Stimulated activated CD8-positive, alpha-beta memory T cell treated with anti-CD3 and anti-CD28 coated beads, Interleukin-4, amount 100 ng/mL, for 1 hour (primary cell): ENCODE data around the gene STK40.
A peak's percentile ranks its signal among the peaks of the same experiment; 100 is the strongest.

ENCODE experiments used
- DNase-seq, 2 donors: peaks; one replicate each; pipeline ENCODE4 v3.0.0-alpha.2; 2020; ENCODE audit warnings: low read depth in 2 of 2, low spot score in 1 of 2

STK40 gene, protein sequence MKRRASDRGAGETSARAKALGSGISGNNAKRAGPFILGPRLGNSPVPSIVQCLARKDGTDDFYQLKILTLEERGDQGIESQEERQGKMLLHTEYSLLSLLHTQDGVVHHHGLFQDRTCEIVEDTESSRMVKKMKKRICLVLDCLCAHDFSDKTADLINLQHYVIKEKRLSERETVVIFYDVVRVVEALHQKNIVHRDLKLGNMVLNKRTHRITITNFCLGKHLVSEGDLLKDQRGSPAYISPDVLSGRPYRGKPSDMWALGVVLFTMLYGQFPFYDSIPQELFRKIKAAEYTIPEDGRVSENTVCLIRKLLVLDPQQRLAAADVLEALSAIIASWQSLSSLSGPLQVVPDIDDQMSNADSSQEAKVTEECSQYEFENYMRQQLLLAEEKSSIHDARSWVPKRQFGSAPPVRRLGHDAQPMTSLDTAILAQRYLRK

DNA sequence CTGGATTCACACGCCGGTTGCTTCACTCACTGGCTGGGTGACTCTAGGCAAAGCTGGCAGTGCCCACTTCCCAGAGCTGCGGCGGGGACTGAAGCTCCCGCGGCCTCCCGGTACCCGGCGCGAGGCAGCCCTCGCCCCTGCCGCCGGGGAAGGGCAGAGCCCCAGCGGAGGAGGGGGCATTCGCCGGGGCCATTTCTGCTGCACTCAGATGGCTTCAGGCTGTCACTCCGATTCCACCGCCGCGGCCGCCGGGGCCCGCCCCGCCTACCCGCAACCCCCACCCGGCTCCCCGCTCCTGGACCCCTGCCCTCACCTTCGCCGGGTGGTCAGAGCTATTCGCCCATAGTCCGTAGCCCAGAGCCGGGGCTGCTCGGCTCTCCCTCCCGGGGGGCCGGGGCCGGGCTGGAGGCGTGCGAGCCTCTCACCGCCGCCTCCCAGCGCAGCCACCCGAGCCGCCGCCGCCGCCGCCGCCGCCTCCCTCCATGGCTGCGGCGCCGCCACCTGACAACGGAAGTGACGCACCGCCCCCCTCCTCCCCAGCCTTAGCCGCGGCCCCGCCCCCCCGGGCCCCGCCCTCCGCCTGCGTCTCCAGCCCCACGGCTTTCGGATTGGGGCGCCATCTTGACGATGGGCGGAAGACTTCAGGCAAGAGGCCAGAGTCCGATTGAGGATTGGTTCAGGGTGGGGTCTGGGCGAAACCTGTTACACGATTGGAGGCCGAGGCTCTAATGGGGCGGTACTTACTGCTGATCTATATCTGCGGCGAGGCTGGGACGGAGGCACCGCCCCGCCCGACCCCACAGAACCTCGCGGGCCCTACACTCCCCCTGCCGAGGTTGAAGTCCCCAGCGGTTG lies at the start of gene STK40:
Gene STK40 (minus strand): TSS at position 515 of the 855 bp plus-strand sequence. CDS start 24,592 bp downstream, outside the sequence.
- DNase-seq: peak; percentile 96 to 98

DNA sequence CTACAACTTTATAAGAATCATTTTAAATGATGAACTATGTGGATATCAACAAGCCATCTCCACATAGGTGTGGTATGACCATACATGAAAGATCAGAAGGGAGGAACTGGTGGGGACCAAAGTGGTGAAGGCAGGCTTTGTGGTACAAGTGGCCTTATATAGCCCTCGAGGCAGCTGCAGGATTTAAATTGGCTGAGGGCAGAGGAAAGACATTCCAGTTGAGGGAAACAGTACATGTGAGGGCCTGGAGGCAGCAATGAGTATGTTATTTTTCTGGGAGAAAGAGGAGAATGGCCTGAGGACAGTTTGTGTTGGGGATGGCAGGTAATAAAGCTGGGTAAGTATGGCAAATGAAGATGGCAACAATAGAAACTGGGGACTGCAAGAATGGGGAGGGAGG lies 47.4 kb upstream of the STK40 start:
- DNase-seq: no peak

DNA sequence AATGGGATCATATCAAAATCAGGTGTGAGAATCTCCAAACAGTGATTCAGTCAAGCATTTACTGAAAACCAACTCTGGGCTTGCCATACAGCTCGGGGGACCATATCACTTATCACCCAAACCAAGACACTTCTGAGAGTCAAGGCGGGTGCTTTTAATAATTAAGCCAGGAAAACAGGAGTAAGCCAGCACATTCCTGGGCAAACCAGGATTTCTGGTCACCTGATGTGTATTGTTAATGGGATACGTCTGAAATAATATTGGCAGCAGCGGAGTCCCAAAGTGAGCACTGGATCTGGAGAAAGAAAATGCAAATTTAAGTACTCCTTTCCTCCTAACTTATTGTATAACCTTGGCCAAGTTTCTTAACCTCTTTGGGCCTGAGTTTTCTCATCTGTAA lies 46.9 kb upstream of the STK40 start:
- no peak for DNase-seq

DNA sequence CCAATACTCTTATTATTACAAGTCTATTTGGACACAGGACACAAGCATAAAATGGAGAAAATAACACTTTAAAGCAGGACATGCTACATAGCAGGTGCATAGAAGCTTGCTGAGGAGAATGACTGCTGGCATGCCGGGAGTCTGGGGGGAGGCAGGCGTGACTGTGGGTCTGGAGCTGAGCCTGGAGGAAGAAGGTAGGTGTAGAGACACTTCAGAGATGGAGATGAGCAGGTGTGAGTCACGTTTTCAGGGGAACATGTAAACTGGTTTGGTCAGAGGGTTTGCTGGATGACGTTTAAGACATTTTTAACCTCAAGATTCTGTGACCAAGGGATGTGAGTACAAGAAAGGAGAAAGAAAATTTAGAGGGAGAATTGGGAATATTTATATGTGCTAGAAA lies 40.1 kb upstream of the STK40 start:
- DNase-seq: no peak

DNA sequence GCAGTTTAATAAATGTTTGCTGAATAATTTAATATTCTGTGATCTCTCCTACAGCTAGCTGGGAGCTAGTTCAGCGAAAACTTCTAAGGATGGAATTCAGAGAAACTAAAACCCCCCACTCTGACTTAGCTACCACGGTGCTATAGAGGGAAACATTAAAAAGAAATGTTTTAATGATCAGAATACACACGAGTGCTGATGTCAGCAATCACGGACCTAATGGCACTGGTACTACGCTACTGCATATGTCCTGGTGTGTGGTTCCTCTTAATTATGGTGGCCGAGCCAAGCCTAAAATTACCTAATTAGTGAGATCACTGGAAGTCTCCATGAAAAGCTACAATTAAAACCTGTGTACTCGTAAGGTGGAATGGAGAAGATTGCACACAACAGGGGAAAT lies 35.9 kb upstream of the STK40 start:
- DNase-seq: no peak

DNA sequence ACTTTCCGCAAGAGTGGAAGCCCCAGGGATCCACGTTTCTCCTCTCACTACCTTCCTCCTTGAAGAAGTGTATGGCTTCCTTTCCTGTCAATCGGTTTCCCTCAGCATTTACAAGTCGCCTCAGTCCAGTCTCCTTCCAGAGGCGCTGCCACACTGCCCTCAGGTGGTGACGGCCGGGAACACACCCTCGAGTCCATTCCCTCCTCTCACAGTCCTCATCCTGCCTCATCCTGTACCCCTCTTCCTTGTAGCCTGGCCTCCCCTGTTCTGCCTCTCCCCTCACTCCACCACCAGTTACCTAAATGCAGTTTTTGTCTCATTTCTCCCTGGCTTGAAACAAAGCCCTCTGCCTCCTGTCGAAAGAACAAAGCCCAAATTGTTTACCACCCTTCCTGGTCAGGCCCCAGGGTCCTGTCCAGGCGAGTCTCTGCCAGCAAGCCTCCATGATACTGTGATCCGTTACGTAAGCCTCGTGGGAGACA lies 35.2 kb upstream of the STK40 start:
- DNase-seq: peak; percentile 86 to 93

DNA sequence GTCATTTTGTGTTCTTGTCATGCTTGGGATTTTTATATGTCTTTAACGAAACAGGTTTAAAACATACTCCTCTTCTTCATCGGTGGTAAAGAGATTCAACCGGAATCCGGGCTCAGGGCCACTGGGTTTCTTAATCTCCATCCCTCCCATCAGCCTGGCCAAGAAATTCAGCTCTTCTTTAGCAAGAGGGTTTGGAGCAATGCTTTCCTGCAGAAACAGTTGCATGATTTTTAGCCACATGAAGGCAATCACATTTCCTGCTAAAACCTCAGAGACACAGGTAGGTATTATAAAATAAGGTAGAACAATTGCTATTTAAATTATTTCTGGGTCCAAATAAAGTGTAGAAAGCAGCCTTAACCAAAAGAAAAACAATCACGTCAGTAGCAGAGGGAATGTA lies 34.7 kb upstream of the STK40 start:
- DNase-seq: no peak

DNA sequence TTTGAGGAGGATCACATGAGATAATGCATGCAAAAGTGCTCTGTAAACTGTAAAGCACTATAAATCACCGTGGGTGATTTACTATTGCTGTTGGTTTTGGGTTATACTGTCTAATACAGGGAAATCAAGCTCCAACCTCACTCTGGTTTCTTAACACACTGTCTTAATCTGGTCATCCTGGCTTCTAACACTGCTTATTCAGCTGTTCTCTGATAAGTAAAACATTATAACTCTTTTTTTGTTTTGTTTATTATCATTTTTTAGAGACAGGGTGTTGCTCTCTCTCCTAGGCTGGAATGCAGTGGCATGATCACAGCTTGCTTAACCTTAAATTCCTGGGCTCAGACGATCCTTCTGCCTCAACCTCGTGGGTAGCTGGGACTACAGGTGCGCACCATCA lies 33.8 kb upstream of the STK40 start:
- DNase-seq: no peak

DNA sequence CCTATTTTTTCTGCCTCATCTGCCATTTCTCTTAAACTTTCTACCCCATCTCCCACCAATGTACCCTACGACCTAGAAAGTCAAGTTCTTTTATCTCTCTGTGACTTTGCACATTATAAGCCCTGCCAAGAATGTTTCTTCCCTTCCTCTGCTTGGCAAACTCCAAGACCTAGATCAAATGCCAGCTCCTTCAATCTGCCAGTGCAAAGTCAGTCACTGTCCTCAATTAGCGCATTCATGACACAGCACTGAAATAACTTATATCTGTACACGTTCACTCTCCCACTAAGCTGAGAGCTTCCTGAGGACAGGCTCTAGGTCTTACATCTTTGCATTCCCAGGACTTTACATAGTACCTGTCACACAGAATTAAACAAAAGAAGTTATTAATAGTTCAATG lies 33.4 kb upstream of the STK40 start:
- no peak for DNase-seq

DNA sequence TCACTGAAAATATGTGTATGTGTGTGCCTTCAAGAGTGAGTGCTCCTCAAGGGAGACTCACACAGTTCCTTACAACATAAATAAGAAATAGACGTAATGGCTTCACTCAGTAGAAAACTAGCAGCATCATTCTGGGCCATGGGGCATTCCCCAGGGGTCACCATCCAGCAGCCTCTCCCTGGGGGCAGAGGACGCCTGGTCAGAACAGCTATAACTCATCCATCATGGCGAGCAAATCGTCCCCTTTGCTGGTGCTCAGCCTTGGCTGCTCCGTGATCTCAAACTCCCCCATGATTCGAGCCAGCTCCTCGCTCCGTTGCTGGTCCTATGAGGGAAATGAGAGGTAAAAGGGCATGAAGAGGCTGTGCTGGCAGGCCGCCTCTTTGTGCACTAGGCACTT lies 32.2 kb upstream of the STK40 start:
- no peak for DNase-seq

DNA sequence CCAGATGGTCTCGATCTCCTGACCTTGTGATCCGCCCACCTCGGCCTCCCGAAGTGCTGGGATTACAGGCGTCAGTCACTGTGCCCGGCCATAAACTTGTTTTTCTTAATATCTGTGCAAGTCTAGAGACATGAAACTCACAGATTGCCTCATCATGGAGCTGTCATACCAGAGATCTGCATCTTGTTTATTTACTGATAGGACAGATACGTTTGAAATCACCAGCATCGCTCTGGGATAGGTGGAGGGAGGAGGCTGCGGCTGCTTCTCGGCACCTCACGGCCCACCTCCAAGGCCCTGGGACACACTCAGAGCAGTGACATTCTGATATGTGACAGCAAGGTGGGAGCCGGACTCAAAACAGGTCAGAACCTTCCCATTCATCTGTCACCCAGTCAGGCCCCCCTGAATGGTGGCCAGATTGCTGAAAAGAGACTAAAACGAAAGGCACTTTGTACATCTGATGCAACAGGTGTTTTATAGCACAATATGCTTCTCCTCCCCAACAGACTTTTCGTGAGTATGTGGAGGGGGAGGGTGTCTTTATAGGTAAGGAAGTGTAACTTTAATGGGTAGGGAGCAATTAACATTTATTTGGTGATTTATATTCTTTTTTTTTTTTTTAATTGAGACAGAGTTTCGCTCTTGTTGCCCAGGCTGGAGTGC lies 30.1 kb upstream of the STK40 start:
- no peak for DNase-seq

DNA sequence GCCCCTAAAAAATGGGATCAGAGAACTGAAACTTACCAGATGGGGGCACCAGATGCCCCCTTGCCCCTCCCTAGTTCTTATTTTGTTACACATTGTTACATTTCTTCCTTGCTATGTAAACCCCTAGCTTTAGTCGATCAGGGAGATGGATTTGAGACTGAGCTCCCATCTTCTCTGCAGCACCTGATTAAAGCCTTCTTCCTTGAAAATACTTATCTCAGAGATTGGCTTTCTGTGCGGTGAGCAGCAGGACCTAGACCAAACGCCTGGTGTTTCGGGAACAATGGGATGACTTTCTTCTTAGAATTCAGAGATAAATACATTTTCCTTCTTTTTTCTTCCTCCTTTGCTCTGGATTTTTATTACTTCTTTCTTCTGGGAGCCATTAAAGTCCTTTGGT lies 28.7 kb upstream of the STK40 start:
- DNase-seq: no peak

DNA sequence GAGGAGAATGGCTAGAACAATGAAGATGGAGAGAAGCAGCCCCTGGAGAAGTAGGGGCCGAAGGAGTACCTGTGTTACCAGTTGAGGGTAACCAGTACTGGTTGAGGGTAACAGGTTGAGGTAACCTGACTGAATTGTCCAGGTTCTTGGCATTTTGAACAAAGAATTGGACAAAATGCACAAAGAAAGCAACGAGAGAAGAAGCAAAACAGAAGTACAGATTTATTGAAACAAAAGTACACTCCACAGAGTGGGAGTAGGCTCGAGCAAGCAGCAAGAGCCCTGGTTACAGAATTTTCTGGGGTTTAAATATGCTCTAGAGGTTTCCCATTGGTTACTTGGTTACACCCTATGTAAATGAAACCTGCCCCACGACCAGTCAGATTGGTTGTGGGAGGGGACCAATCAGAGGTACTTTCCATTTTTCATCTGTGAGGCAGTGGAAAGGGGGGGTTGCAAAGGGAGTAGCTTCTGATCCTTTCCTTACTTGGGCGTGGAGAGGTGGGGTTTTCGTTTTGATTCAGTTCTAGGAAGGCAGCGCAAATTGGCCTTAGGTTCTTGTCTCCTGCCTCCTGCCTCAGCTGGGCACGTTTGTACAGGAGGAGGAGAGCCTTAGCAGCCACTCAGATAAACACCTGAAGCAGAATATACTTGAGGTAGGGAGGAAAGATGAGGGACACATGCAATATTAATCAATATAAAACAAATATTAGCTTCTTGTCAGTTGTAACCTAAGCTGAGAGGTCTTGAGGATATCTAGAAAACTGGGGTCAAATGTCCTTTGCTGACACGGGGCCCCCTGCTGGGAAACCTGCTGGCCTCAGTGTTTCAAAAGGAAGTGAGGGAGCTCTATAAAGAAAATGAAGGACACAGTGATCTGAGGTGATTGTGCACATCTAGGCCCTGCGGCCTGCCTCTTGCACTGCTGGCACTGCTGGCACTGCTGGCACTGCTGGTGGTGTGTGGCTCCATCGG lies 26.2 kb upstream of the STK40 start:
- no peak for DNase-seq

DNA sequence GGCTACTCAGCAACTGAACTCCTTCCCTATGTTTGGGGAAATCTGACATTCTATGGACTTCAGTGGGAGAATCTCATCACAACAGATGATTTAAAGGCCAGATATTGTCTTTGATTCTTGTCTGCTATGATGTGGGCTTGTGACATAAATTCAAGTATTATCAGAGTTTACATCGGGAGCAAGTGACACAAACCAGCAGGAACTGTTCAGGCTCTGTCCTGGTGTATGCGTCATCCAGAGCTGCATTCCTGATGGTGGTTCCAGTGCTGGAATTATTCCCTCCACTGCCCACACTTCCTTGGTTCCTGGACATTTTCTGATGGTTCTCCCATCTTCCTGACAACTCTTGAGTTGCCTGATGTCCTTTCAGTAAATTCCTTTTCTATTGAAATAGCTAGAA lies 22.8 kb upstream of the STK40 start:
- DNase-seq: no peak

DNA sequence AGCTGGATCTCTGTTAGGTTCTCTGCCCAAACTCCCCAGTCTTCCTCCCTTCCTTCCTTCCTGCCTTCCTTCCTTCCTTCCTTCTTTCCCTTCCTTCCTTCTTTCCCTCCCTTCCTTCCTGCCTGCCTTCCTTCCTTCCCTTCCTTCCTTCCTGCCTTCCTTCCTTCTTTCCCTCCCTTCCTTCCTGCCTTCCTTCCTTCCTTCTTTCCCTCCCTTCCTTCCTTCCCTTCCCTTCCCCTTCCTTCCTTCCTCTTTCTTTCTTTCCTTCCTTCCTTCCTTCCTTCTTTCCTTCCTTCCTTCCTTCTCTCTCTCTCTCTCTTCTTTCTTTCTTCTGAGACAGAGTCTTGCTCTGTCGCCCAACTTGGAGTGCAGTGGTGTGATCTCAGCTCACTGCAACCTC lies 20.7 kb upstream of the STK40 start:
- DNase-seq: no peak

DNA sequence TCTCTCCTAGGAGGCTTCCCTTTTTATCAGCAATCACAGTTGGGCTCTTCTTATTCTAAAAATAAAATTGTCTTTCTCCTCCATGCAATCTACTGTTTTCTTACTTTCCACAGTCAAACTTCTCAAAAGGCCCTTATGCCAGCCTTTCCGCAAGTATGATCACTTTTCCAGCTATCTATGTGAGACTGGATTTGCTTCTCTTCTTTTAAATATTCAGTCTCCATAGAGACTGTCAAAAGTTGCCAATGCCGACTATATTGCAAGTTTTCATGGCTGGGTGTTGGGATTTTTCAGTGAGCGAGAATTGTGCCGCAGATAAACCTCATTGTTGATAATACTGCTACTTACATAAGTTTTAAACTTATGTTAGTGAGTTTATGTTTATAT lies 16.8 kb upstream of the STK40 start:
- DNase-seq: no peak

DNA sequence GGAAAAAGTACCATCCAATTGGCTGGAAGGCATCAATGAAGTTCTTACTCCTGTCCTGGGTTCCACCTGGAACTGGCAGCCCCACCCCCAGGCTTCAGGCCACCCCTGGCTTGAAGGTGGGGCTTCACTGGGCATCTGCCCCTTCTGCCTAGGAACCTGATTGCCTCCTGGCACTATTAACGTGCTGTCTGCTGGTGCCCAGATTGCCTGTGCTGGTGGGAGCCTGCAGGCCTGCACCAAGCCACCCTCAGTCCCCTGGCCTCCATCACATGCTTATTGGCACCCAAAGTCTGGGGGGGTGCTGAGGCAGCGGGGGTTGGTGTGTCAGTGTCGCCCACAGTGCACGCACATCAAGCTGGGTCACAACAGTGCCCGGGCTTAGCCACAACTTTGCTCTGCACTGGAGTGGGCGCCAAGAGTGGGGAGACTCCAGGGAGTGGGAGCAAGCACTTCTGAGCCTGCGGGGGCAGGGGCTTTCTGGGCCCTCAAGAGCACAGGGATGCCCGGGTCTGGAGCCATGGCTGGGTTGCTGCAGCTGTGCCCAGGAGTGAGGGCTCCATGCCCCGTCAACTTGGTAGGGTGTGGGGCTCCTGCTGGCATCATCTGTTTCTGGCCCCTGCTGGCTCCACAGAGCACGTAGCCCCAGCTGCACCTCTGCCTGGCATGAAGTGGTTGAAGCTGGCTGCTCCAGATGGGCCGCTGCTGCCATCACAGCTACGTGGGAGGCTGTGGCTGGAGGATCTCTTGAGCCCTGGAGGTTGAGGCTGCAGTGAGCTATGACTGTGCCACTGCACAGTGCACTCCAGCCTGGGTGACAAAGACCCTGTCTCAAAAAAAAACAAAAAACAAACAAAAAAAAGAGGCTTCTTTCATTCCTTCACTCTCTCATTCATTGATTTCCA lies 16.1 kb upstream of the STK40 start:
- DNase-seq: no peak

DNA sequence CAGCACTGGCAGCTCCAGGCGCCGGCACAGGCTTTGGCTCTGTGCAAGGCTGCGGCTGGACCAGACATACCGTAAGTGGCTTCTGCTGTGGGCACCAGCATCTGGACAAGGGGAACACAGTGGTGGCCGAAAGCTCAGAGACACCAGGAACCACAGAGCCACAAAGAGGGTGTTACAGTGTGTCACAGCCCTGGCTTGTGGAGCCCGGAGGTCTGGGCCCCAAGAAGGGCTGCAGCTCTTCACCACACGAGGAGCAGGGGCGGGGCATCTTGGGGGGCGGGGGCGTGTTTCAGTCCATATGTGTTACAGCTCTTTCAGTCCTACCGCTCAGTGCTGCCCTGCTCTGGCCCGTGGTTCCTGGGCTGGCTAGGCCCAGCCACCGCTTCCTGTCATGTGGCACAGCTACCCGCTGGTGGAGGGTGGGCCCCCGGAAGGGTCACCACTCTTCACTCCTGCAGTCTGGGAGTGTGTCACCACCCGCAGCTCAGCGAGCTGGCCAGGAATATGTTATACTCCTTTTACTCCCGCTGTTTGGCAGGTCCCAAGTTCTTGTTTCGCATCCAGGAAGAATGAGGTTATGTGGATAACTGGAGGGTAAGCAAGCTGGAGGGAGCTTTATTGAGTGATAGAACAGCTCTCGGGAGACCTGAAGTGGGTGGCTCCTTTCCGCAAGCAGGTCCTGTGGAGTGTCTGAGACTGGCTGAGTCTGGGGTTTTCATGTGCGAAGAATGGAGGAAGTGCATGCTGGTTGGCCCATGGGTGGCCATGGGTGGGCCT lies 15.3 kb upstream of the STK40 start:
- peak; percentile 10 to 37 for DNase-seq

DNA sequence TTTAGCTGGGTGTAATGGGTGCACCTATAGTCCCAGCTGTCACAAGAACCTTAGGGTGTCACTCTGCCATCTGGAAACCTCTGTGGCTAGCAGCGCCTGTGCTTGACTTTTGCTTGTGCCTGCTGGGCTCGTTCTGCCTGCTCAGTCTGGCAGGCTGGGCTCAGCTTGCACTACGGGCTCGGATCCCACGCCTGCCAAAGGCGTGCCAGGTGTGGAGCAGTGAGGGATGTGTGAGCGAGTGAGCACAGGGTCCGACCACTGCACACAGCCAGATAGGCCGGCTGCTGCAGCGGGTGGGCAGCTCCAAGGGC lies 14.7 kb upstream of the STK40 start:
- DNase-seq: no peak
